T-helper 1 cell (primary cell): ENCODE results near the gene PITPNM1.
A peak's percentile ranks its signal among the peaks of the same experiment; 100 is the strongest.

ENCODE experiments used
- DNase-seq, 5 donors: peaks; one replicate each; pipeline ENCODE4 v3.0.0-alpha.2; 2012 to 2020

PITPNM1 gene

GRCh38 chr11:67464411-67465188, 40.6 kb downstream of the PITPNM1 start:
- DNase-seq, result peak; percentile 91 to 94 (median 93)

- DNase-seq, result no peak
Measured at GRCh38 chr11:67463680-67464410, 41.3 kb downstream of the PITPNM1 start.

- DNase-seq, result no peak
Measured at GRCh38 chr11:67463186-67463585, 42.0 kb downstream of the PITPNM1 start.

GRCh38 chr11:67458266-67458665, 46.9 kb downstream of the PITPNM1 start:
- no peak for DNase-seq

GRCh38 chr11:67457453-67457852, 47.7 kb downstream of the PITPNM1 start:
- no peak for DNase-seq

GRCh38 chr11:67456068-67456705, 49.0 kb downstream of the PITPNM1 start:
- DNase-seq, result no peak

GRCh38 chr11:67455054-67455453, 50.1 kb downstream of the PITPNM1 start, which contains the start of gene CABP4:
CABP4 (plus strand) TSS chr11:67455354; CDS start chr11:67455424, 70 bp downstream.
- DNase-seq, result no peak

- no peak for DNase-seq
Measured at GRCh38 chr11:67453816-67454732, 51.1 kb downstream of the PITPNM1 start.

- no peak for DNase-seq
Measured at GRCh38 chr11:67452141-67452952, 52.8 kb downstream of the PITPNM1 start, which contains the start of gene GPR152. GPR152 (minus strand) TSS chr11:67452729; CDS start chr11:67452724, 5 bp downstream.

- DNase-seq, result no peak
Measured at GRCh38 chr11:67451658-67451976, 53.5 kb downstream of the PITPNM1 start.

- DNase-seq, result no peak
Measured at GRCh38 chr11:67450796-67451657, 54.1 kb downstream of the PITPNM1 start.

GRCh38 chr11:67449116-67449844, 55.9 kb downstream of the PITPNM1 start:
- DNase-seq, result no peak

GRCh38 chr11:67448220-67448609, 56.9 kb downstream of the PITPNM1 start:
- no peak for DNase-seq

GRCh38 chr11:67445515-67445914, 59.6 kb downstream of the PITPNM1 start:
- no peak for DNase-seq

GRCh38 chr11:67442504-67443404, 62.4 kb downstream of the PITPNM1 start:
- DNase-seq, result no peak
